Cardiac fibroblast (primary cell): ENCODE results near the gene TENT4A.

Experiments
- DNase-seq, 2 donors: peaks; one replicate each; pipeline versions ENCODE4 v3.0.0 to v3.0.0-alpha.2; 2010; ENCODE audit warnings: low read depth in 2 of 2
- H3K4me3 ChIP-seq, 2 donors: replicated peaks in 1 of 2; 1 replicate in 1 of 2; 2 replicates in 1 of 2; pipeline ENCODE4 v1.5.1; 2011; ENCODE audit warnings: low read depth in 2 of 2, low read length in 2 of 2, mild to moderate bottlenecking in 2 of 2, moderate library complexity in 1 of 2
- TF ChIP-seq, protein P1 (sequence below): IDR thresholded peaks from one replicate; pipeline ENCODE4 v1.5.1; 2011; ENCODE audit warnings: low read depth, mild to moderate bottlenecking, low read length, inconsistent platforms

Gene TENT4A

GRCh38 chr5:6724321-6724929 is 11.2 kb downstream of the TENT4A start:
- DNase-seq: no peak
- no peak overlapping the region for H3K4me3 ChIP-seq
- TF ChIP-seq, protein P1, sequence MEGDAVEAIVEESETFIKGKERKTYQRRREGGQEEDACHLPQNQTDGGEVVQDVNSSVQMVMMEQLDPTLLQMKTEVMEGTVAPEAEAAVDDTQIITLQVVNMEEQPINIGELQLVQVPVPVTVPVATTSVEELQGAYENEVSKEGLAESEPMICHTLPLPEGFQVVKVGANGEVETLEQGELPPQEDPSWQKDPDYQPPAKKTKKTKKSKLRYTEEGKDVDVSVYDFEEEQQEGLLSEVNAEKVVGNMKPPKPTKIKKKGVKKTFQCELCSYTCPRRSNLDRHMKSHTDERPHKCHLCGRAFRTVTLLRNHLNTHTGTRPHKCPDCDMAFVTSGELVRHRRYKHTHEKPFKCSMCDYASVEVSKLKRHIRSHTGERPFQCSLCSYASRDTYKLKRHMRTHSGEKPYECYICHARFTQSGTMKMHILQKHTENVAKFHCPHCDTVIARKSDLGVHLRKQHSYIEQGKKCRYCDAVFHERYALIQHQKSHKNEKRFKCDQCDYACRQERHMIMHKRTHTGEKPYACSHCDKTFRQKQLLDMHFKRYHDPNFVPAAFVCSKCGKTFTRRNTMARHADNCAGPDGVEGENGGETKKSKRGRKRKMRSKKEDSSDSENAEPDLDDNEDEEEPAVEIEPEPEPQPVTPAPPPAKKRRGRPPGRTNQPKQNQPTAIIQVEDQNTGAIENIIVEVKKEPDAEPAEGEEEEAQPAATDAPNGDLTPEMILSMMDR: no peak

- H3K4me3 ChIP-seq: no peak overlapping the region
- TF ChIP-seq, protein P1: no peak
- DNase-seq: no peak
Measured at GRCh38 chr5:6725421-6725820, 12.2 kb downstream of the TENT4A start.

DNA sequence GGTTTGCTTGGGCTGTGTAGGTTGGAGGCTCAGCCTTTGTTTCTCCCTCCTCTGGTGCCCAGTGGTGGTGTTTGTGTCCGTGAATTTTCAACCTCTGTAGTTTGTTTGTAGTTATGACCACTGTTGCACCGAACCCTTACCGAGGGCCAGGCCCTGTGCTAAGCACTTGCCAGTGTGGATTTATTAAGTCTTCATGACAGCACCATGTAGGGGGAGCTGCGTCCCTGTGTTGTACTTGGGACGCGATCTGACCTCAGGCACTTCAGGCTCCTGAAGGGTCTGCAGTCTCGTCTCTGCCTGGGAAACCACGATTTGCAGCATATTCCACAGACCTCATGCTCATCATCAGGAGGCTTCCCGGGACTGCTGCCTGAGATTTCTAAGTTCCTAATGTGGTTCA is 12.8 kb downstream of the TENT4A start:
- no peak for DNase-seq
- no peak overlapping the region for H3K4me3 ChIP-seq
- TF ChIP-seq, protein P1: no peak

DNA sequence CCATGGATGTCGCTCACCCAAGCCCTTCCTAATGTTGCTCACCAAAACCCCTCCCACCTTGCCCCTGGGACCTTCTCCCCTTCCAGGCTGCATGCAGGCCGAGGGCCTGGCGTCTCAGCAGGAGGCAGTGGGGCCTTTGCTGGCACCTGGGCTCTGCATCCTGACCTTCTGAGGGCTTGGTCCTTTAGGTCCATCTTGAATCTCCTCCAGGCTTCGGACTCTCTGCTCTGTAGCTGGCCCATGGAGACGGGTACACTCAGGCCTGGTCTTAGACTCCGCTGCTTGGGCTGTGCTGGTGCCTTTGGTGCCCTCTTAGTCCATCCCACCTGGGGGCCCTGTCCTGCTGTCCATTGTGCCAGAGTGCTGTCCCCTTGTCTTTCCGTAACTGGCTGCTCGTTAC is 14.0 kb downstream of the TENT4A start:
- H3K4me3 ChIP-seq: no peak overlapping the region
- TF ChIP-seq, protein P1: no peak
- DNase-seq: no peak

DNA sequence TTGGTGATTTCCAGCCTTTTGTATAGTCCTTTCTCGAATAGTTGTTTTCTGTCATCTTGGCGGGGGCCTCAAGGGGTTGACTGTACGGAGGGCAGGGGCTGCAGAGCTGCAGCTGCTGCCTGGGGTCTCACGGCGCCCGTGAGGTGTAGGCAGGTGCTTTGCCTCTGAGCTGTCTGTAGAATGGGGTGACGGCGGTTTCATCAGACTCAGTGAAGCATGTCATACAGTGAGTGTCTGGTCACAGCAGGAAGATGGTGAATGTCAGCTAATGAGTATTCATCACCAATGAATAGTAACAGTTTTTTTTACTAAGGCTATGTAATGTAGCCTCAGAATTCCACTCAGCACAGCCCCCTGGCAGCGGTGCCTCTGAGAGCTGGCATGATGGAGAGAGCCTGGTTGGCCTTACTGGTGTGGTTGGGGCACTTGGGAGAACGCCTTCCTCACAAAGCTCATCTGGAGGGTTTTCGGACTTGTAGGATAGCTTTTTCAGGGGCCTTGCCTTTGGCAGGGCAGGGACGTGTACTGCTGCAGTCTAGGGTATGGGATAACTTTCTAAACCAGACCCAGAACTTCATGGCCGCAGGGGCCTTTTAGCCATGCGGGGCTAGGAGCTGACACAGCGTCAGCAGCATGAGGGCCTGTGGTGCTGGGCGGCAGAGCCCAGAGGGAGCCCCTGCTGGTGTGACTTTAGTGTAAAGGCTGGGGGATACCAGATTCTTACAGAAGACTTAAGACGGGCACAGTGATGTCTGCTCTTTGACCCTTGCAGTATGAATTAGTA is 15.0 kb downstream of the TENT4A start:
- DNase-seq: no peak
- TF ChIP-seq, protein P1: no peak
- no peak overlapping the region for H3K4me3 ChIP-seq

- TF ChIP-seq, protein P1: no peak
- no peak for DNase-seq
- no peak overlapping the region for H3K4me3 ChIP-seq
Measured at GRCh38 chr5:6728795-6729183, 15.6 kb downstream of the TENT4A start.
